Pancreas (tissue), 10 donors: ENCODE results near the gene RTTN. TPM values are rescaled to one million over a fixed set of nuclear protein-coding genes. Genes with fewer than 3 reads are reported as not detected.

Source experiments
- ATAC-seq, 4 donors: fragments of 200-7000 bp; cut with Tn5 transposase; one replicate each; pipeline versions ENCODE4 v1.8.0 to v1.9.1; 2020; ENCODE audit warnings: mild to moderate bottlenecking in 4 of 4, moderate library complexity in 4 of 4
- DNase-seq, 6 donors: peaks; one replicate each; pipeline ENCODE4 v3.0.0-alpha.2; 2020
- FAIRE-seq: peaks from 2 replicates; lab custom pipeline; 2012; peaks lifted over from hg19 to GRCh38; lab: Jason Lieb, UNC
- H3K27ac ChIP-seq, 4 donors: fragments of 200-600 bp; sonication (generic); 1 replicate in 3 of 4; 2 replicates in 1 of 4; pipeline versions ENCODE4 v1.5.0 to v1.8.0; 2020
- H3K27me3 ChIP-seq, 4 donors: fragments of 200-600 bp; one replicate each; pipeline ENCODE4 v1.8.0; 2021
- H3K36me3 ChIP-seq, 3 donors: fragments of 200-600 bp; sonication (generic) in 1 of 3; one replicate each; pipeline versions ENCODE4 v1.5.0 to v1.8.0; 2020 to 2021
- H3K4me1 ChIP-seq, 3 donors: fragments of 200-600 bp; one replicate each; pipeline ENCODE4 v1.8.0; 2021
- H3K4me3 ChIP-seq, 4 donors: fragments of 200-600 bp; sonication (generic) in 2 of 4; one replicate each; pipeline versions ENCODE4 v1.5.0 to v1.8.0; 2020 to 2021
- H3K9me3 ChIP-seq, 4 donors: fragments of 200-600 bp; one replicate each; pipeline ENCODE4 v1.8.0; 2021
- WGBS, 2 donors: extraction: QIAGEN DNeasy Blood & Tissue Kit; methylation state at CpG; one replicate each; pipeline ENCODE4 v1.1.7; 2013; 5-methylcytosine and 5-hydroxymethylcytosine counted together
- intact Hi-C, 3 donors: fragments of 100-400 bp; cut with DNase I; formaldehyde crosslinking; loops; one replicate each; pipeline versions ENCODE4 v1.11.1 to v1.14.2; 2022
- polyA plus RNA-seq, 2 donors: library from polyadenylated mRNA; stranded (reverse); fragments of 200-250 nt; gene quantifications; one replicate each; pipeline ENCODE4 v1.2.3, GENCODE V29; 2013
- total RNA-seq, 6 donors: library from RNA; stranded (reverse); fragmentation: NEBNext Ultra II Directional in 4 of 6; extraction: Animal tissue kit (Norgen Biotek cat#: 25700) in 4 of 6; gene quantifications; one replicate each; pipeline versions ENCODE4 v1.2.1 to v1.2.4, GENCODE V29; 2021 to 2023
- TF ChIP-seq, protein P1 (sequence below), 4 donors: fragments of 200-600 bp; sonication (generic) in 3 of 4; IDR thresholded peaks; one replicate each; pipeline versions ENCODE4 v1.5.0 to v1.8.0; 2021; ENCODE audit warnings: antibody characterized with exemption in 4 of 4
- donor health status: healthy with polysubstance abuse.
- donor health status: DM: no; HTN: no; CAD: no; lungs with moderate emphysema.
- donor health status: DM: no; HTN: no; CAD: no.
- donor health status: control.
- donor health status: control.
- donor health status: Bipolar disorder and iron deficiency.
- donor health status: DM: yes; HTN: yes; CAD: no.
- donor health status: DM: no; HTN: no; CAD: no.
- donor health status: DM: no; HTN: no; CAD: no.
- donor health status: DM: yes; HTN: yes; CAD: no.

The RTTN gene
- total and polyA plus RNA-seq, 8 donors = 2.5 to 7.2 (median 4.5) TPM

DNA sequence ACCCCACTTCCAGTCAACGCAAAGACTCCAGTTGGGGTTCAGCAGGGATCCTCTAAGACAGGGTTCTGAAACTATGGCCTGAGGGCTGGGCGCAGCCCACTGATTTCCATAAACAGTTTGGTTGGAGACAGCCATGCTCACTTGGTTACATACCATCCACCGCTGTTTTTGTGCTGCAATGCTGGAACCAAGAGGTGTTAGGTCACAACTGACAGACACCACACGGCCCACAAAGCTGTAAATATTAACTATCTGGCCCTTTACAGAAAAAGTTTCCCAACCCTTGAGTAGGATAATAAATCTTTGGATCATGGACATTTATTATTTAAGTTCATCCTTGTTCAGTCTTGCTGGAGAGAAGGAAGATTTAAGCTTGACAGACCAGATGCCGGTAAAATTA, 249.4 kb downstream of the RTTN start:
- H3K4me3 ChIP-seq = no peak overlapping the region

GRCh38 chr18:69954719-69955480, 250.6 kb downstream of the RTTN start:
- TF ChIP-seq, protein P1, sequence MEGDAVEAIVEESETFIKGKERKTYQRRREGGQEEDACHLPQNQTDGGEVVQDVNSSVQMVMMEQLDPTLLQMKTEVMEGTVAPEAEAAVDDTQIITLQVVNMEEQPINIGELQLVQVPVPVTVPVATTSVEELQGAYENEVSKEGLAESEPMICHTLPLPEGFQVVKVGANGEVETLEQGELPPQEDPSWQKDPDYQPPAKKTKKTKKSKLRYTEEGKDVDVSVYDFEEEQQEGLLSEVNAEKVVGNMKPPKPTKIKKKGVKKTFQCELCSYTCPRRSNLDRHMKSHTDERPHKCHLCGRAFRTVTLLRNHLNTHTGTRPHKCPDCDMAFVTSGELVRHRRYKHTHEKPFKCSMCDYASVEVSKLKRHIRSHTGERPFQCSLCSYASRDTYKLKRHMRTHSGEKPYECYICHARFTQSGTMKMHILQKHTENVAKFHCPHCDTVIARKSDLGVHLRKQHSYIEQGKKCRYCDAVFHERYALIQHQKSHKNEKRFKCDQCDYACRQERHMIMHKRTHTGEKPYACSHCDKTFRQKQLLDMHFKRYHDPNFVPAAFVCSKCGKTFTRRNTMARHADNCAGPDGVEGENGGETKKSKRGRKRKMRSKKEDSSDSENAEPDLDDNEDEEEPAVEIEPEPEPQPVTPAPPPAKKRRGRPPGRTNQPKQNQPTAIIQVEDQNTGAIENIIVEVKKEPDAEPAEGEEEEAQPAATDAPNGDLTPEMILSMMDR (IDR thresholded peaks at IDR 0.05) = no peak
- ATAC-seq = no peak
- Histone ChIP-seq H3K27me3 (no peaks in the 10 kb centered on the region), H3K36me3 (no peaks in the 10 kb centered on the region), H3K4me3 (no peak overlapping the region), H3K9me3 (no peaks in the 10 kb centered on the region), H3K27ac (no peak overlapping the region), H3K4me1 (no peaks in the 10 kb centered on the region)
- no peak for DNase-seq
- WGBS, 2 donors = 62 to 63% methylated on average over 5 of the region's 5 CpGs
- intact Hi-C loops = no loop called here
- FAIRE-seq = no peak

More for the DNA sequence above, 249.4 kb downstream of the RTTN start:
- intact Hi-C loops = no loop called here
- TF ChIP-seq, protein P1 (IDR thresholded peaks at IDR 0.05) = no peak
- DNase-seq (no peak), FAIRE-seq (no peak), ATAC-seq (no peak)
- H3K27me3 ChIP-seq = no peaks in the 10 kb centered on the region
- WGBS, 2 donors = 84 to 86% methylated on average over 5 of the region's 5 CpGs
- no peak overlapping the region for H3K27ac ChIP-seq
- H3K4me1 ChIP-seq = no peaks in the 10 kb centered on the region
- no peaks in the 10 kb centered on the region for H3K9me3 ChIP-seq
- H3K36me3 ChIP-seq = no peaks in the 10 kb centered on the region

DNA sequence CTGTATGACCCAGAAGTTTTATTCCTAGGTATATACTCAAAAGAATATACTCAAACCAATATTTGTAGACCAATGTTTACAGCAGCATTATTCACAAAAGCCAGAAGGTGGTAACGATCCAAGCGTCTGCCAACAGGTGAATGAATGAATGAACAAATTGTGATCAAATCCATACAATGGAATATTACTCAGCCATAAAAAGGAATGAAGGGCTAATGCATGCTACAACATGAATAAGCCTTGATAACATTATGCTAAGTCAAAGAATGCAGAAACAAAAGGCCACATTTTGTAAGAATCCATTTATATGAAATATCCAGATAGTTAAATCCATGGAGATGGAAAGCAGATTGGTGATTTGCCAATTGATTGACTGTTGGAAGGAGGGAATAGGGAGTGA, 252.3 kb downstream of the RTTN start:
- Histone ChIP-seq H3K4me1 (no peaks in the 10 kb centered on the region), H3K36me3 (no peaks in the 10 kb centered on the region), H3K4me3 (no peak overlapping the region), H3K27me3 (no peaks in the 10 kb centered on the region), H3K27ac (no peak overlapping the region), H3K9me3 (no peaks in the 10 kb centered on the region)
- TF ChIP-seq, protein P1 (IDR thresholded peaks at IDR 0.05) = no peak
- 96 to 97% methylated on average over 2 of the region's 2 CpGs for WGBS, 2 donors
- ATAC-seq (no peak), DNase-seq (no peak), FAIRE-seq (no peak)
- intact Hi-C loops = no loop called here

Other genes with a start within 250 kb of the RTTN start
- 10 to 100 TPM in 2 of 6 donors, 1 to 10 TPM in 4; 6.7 to 18.8 (median 8.8) TPM for gene SOCS6, start 83.4 kb upstream of the RTTN start, total RNA-seq
- gene SOCS6, start 83.4 kb upstream of the RTTN start, polyA plus RNA-seq = 1 to 10 TPM; 3.0 to 6.7 TPM